Measurements from ENCODE around the gene MFSD1. TPM values are rescaled to one million over a fixed set of nuclear protein-coding genes. Genes with fewer than 3 reads are reported as not detected.

The MFSD1 gene
- total RNA-seq, 4 donors from 2014 or later = 9.2 to 86.6 (median 64.0) TPM

GRCh38 chr3:158762701-158763100 is 39.2 kb upstream of the MFSD1 start:
- no peak for TF ChIP-seq POLR2A (IDR thresholded peaks at IDR 0.05)
- TF ChIP-seq POLR2AphosphoS5 (IDR thresholded peaks at IDR 0.05) = no peak
- no peak for TF ChIP-seq EP300 (IDR thresholded peaks at IDR 0.05; ENCODE audit: low read depth)
- no peak for TF ChIP-seq CTCF (IDR thresholded peaks at IDR 0.05)
- no peaks in the 10 kb centered on the region for H3K36me3 ChIP-seq
- DNase-seq = no peak
- no peak overlapping the region for H3K27ac ChIP-seq
- no peaks in the 10 kb centered on the region for H3K27me3 ChIP-seq
- H3K4me3 ChIP-seq = no peak overlapping the region
- no peaks in the 10 kb centered on the region for H3K9me3 ChIP-seq
- in situ Hi-C loops (cut with MboI; ENCODE audit: low pct_ligation_motif_present in 1 of 4, low pct_unique_long_range_greater_than_20kb in 1 of 4, low sequenced_read_pairs in 3 of 4) = no loop called here
- H3K4me1 ChIP-seq = peaks cover 0 to 17% (median 1%) of the 10 kb centered on the region in 4 donors
- intact Hi-C loops (cut with DNase I; ENCODE audit: low total_unique reads) = no loop called here
- 90 to 96% methylated on average over 2 to 4 of the region's 4 CpGs for WGBS, 2 donors (ENCODE audit: low coverage in 1 of 2)

- 58 to 61% methylated on average over 2 of the region's 2 CpGs for WGBS, 2 donors (ENCODE audit: low coverage in 1 of 2)
- H3K36me3 ChIP-seq = no peaks in the 10 kb centered on the region
- H3K4me3 ChIP-seq = no peak overlapping the region
- TF ChIP-seq CTCF (IDR thresholded peaks at IDR 0.05) = no peak
- no peak for TF ChIP-seq EP300 (IDR thresholded peaks at IDR 0.05; ENCODE audit: low read depth)
- TF ChIP-seq POLR2A (IDR thresholded peaks at IDR 0.05) = no peak
- no peak for TF ChIP-seq POLR2AphosphoS5 (IDR thresholded peaks at IDR 0.05)
- intact Hi-C loops (cut with DNase I; ENCODE audit: low total_unique reads) (no loop called here), in situ Hi-C loops (cut with MboI; ENCODE audit: low pct_ligation_motif_present in 1 of 4, low pct_unique_long_range_greater_than_20kb in 1 of 4, low sequenced_read_pairs in 3 of 4) (no loop called here)
- peaks cover 5 to 24% (median 8%) of the 10 kb centered on the region in 4 donors for H3K4me1 ChIP-seq
- DNase-seq = no peak
- H3K27ac ChIP-seq = no peak overlapping the region
- no peaks in the 10 kb centered on the region for H3K27me3 ChIP-seq
- H3K9me3 ChIP-seq = no peaks in the 10 kb centered on the region
These were observed 38.4 kb upstream of the MFSD1 start for GRCh38 chr3:158763421-158763820.

- intact Hi-C loops (cut with DNase I; ENCODE audit: low total_unique reads) (no loop called here), in situ Hi-C loops (cut with MboI; ENCODE audit: low pct_ligation_motif_present in 1 of 4, low pct_unique_long_range_greater_than_20kb in 1 of 4, low sequenced_read_pairs in 3 of 4) (no loop called here)
- Histone ChIP-seq H3K4me3 (no peak overlapping the region), H3K9me3 (no peaks in the 10 kb centered on the region), H3K4me1 (peaks cover 7 to 46% (median 18%) of the 10 kb centered on the region in 4 donors), H3K36me3 (no peaks in the 10 kb centered on the region), H3K27ac (no peak overlapping the region), H3K27me3 (no peaks in the 10 kb centered on the region)
- TF ChIP-seq POLR2A (IDR thresholded peaks at IDR 0.05) = no peak
- no peak for TF ChIP-seq EP300 (IDR thresholded peaks at IDR 0.05; ENCODE audit: low read depth)
- no peak for TF ChIP-seq CTCF (IDR thresholded peaks at IDR 0.05)
- TF ChIP-seq POLR2AphosphoS5 (IDR thresholded peaks at IDR 0.05) = no peak
- 82% methylated on average over 3 of the region's 3 CpGs; no CpG with 5 or more reads in 1 of the 2 donors for WGBS, 2 donors (ENCODE audit: low coverage in 1 of 2)
- no peak for DNase-seq
These were observed 36.2 kb upstream of the MFSD1 start for GRCh38 chr3:158765518-158766205.

- TF ChIP-seq EP300 (IDR thresholded peaks at IDR 0.05; ENCODE audit: low read depth) = no peak
- no peak for TF ChIP-seq CTCF (IDR thresholded peaks at IDR 0.05)
- TF ChIP-seq POLR2AphosphoS5 (IDR thresholded peaks at IDR 0.05) = no peak
- H3K9me3 ChIP-seq = no peaks in the 10 kb centered on the region
- no peaks in the 10 kb centered on the region for H3K36me3 ChIP-seq
- 90 to 96% methylated on average over 1 of the region's 1 CpG for WGBS, 2 donors (ENCODE audit: low coverage in 1 of 2)
- intact Hi-C loops (cut with DNase I; ENCODE audit: low total_unique reads) = no loop called here
- no peak overlapping the region for H3K27ac ChIP-seq
- H3K4me3 ChIP-seq = no peak overlapping the region
- in situ Hi-C loops (cut with MboI; ENCODE audit: low pct_ligation_motif_present in 1 of 4, low pct_unique_long_range_greater_than_20kb in 1 of 4, low sequenced_read_pairs in 3 of 4) = no loop called here
- no peaks in the 10 kb centered on the region for H3K27me3 ChIP-seq
- H3K4me1 ChIP-seq = peaks cover 7 to 53% (median 21%) of the 10 kb centered on the region in 4 donors
- no peak for DNase-seq
These were observed 35.5 kb upstream of the MFSD1 start for GRCh38 chr3:158766364-158766763.

All from transverse colon (tissue), 4 donors.